Left renal pelvis (tissue), 4 donors: ENCODE results near the gene BHLHA15. TPM values are rescaled to one million over a fixed set of nuclear protein-coding genes. Genes with fewer than 3 reads are reported as not detected.
"Not testable (repeated sequence)": the region's sequence is repeated elsewhere in the genome, so short reads cannot be mapped to it uniquely, and the experiment has no call there.

ENCODE experiments used
- DNase-seq, 4 donors: peaks; one replicate each; pipeline ENCODE4 v3.0.0-alpha.2; 2013; ENCODE audit warnings: low read depth in 4 of 4, low spot score in 3 of 4
- polyA plus RNA-seq, 4 donors: library from polyadenylated mRNA; unstranded; fragments of 120-200 nt; gene quantifications; one replicate each; pipeline ENCODE4 v1.2.1, GENCODE V29; 2013; ENCODE audit not compliant: insufficient read length in 4 of 4

Gene BHLHA15
- polyA plus RNA-seq, 4 donors = 0.18 TPM; not detected in 3

DNA sequence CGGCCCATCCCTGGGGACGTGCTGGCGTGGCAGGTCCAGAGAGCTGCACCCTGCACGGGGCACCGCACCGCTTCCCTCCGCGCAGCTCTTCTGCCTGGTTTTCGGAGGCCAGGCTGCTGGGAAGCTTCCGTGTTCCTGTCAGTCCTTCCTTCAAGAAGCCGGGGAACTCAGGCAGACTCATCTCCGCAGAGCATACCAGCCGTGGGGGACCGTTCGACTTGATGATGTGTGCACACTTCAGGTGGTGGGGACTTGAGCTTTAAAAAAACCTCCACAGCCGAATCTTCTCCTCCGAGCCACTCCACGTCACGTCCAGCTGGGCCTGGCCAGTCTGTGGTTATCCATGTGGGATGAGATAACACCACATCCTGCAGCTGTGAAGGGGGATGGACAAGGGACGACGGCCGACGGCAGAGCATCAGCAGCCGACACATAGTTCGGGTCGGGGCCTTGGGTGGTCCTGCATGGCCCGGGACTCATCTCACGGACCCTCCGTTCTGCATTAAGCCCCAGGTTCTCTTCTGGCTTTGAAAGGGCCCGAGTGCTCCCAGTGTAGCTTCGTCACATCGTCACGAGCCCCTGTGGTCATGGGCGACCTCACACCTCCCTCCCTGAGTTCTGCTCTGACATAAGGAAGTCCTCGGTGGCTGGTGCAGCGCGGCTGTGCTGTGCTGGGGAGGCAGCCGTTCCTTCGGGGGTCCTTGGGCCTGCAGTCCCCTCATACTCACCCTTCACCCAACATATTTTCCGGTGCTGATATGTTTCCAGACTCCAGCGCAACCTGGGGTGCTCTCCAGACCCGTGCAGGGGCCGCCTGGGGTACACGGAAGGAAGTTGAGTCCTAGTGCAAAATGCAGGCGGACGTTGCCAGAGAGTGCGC lies 4.5 kb upstream of the BHLHA15 start:
- DNase-seq = no peak

DNA sequence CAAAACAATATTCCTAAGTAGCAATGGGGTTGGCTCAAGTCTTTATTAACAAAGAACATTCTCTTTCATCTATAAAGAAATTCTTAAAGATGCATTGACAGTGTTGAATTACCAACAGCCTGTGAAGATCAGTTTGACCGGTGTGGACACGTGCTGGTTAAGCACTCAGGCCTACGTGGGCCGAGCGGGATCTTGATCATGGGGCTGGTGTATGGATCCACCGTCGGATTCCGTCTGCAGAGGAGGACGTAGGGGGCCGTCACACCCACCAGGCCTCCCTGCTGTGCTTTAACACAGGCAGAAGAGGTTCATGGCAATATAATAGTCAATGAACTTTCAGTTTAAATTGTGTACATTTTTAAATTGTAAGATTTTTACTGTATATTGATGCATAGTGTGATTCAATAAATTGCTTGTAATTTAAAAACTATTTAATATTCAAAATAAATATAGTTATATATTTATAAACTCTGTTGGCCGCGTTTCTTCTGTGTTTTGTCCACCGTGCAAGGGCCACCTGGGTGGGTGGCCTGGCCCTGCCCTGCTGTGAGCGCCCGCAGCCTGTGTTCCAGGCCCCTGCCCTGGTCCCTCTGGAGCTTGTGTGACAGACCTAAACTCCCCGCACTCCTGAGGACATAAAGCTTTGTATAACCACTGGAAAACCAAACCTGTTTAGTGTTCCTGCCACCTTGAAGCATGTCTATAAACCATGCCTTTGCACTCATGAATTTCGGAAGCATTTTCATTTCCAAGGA lies 1.9 kb upstream of the BHLHA15 start:
- no peak for DNase-seq

- no peak for DNase-seq
These were observed 572 bp upstream of the BHLHA15 start for GRCh38 chr7:98210513-98211220.

- DNase-seq = no peak
These were observed 665 bp downstream of the BHLHA15 start for GRCh38 chr7:98211676-98212531.

DNA sequence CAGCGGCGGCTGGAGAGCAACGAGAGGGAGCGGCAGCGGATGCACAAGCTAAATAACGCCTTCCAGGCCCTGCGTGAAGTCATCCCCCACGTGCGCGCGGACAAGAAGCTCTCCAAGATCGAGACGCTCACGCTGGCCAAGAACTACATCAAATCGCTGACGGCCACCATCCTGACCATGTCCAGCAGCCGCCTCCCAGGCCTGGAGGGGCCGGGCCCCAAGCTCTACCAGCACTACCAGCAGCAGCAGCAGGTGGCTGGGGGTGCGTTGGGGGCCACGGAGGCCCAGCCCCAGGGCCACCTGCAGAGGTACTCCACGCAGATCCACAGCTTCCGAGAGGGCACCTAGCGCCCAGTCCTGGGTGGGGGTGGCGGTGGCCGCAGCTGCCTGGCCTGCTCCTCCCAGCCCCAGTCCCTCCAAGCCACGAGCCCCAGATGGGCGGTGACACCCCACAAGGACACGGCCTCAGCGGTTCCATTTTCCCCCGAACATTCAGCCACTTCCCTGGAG lies 1.3 kb downstream of the BHLHA15 start:
- no peak for DNase-seq

GRCh38 chr7:98213296-98213887 lies 2.2 kb downstream of the BHLHA15 start:
- no peak for DNase-seq

DNA sequence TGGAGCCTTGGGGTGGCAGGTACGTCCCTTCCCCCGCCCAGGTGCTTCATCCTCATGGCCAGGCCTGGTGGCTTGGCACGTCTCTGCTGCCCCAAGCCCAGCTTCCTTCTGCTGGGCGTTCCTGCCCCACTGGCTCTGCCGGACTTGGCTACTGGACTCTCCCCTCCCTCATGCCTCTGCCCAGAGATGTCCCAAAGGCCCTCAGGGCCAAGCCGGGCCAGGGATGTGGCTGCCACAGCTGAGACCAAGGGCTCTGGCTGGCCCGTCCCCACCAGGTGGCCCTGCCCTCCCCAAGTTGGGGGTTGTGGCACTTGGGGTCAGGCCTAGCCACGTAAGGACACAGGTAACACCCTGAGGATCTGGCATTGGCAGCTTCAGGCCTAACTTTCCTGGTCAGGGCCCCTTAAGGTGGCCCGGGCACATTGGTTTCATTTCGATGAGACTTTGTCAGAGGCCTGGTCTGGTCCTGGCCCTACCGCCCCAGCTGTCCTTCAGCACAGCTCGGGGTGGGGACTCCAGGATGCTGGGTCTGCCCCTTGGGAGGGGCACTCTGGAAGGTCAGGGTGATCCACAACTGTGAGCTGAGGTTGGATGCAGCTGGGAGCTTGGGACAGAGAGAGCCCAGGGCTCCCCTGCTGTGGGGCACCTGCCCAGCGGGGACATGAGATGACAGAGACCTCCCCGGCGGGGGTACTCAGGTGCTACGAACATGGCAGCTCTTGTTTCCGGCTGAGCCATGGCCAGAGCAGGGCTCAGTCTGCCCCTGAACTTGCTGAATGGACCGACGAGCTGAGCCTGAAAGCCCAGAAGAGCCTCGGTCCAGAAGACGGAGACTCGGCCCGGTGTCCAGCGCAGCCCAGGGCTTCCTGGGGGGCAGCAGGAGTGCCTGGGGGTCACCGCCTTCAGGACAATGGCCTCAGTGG lies 2.9 kb downstream of the BHLHA15 start:
- DNase-seq = no peak

- DNase-seq = no peak
These were observed 3.6 kb downstream of the BHLHA15 start for GRCh38 chr7:98214811-98215321.

DNA sequence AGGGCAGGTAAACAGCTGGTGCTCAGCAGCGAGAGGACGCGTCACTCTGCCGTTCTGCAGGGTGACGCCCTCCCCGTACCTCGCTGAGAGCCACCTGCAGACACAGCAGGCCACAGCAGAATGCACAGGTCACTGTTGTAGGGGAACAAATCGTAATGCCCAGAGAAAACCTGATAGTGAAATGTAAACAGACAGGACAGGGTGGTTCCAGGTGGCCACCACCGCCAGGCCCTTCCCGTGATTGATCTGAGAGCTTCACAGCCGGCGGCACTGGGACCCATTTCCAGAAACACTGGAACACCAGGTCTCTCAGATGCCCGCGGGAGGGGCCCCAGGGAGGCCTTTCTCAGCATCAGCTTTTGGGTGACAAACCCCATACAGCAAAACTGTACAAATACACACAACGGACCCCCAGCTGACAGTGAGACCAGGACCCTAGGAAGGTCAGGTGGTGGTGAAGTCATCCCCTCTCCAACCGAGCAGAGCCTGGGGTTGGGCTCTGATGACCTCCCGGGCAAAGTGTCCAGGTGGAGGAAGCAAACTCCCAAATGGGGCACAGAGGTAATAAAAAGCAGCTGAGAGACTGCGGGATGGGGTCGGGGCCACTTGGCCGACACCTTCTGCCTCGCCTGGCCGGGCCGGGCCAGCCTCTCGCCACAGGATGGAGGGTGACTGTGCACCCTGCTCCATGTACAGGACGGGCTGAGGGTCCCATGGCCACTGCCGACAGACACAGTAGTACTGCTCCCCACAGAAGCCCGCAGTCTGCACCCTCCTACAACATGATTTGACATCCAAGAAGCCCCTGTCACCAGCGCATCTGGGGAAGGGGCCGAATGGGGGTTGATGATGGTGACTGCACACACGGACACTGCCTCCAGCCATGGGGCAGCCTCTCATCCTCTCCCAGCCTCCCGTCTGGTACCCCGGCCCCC lies 4.6 kb downstream of the BHLHA15 start:
- DNase-seq = no peak

- DNase-seq = no peak
These were observed 5.8 kb downstream of the BHLHA15 start for GRCh38 chr7:98216941-98217622.

DNA sequence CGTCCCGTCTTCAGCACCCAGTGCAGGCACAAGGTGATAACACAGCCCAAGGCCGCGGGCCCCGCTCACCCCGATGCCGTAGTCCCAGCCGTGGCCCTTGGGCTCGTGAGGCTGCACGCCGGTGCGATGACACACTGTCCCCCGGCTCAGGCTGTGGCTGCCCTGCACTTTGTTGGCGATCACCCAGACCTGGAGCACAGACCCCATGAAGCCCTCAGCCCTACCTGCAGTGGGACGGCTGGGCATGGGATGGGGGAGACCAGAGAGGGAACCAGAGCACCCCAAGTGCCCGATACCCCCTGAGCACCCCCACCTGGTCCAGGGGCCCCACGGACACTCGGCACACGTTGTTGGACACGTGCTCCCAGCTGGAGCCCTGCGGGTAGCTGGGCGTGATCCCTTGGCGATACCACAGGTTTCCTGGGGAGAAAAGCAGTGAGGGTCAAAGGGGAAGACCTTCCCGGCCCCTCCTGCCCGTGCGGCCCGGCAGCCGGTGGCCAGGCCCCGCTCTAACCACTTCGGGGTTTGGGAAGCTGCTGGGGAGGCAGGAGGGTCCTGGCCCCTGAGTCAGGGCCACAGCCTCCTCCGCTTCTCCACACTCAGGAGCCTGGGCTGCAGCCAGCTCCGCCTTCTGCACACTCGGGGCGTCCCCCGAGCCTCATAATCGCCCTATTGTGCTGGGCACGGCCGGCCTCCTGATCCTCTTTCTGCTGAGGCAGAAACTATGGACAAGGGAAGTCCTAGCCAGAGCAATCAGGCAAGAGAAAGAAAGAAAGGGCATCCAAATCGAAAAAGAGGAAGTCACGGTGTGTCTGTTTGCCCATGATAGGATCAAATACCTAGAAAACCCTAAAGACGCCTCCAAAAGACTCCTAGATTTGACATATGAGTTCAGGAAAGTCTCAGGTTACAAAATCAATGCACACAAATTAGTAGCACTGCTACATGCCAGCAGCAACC lies 6.7 kb downstream of the BHLHA15 start:
- no peak for DNase-seq

DNA sequence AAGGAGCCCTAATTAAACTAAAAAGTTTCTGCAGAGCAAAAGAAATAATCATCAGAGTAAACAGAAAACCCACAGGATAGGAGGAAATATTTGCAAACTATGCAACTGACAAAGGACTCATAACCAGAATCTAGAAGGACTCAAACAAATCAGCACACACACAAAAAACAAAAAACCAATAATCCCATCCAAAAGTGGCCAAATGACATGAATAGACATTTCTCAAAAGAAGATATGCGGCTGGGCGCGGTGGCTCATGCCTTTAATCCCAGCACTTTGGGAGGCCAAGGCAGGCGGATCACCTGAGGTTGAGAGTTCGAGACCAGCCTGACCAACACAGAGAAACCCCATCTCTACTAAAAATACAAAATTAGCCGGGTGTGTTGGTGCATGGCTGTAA lies 8.1 kb downstream of the BHLHA15 start:
- DNase-seq = not testable (repeated sequence)

DNA sequence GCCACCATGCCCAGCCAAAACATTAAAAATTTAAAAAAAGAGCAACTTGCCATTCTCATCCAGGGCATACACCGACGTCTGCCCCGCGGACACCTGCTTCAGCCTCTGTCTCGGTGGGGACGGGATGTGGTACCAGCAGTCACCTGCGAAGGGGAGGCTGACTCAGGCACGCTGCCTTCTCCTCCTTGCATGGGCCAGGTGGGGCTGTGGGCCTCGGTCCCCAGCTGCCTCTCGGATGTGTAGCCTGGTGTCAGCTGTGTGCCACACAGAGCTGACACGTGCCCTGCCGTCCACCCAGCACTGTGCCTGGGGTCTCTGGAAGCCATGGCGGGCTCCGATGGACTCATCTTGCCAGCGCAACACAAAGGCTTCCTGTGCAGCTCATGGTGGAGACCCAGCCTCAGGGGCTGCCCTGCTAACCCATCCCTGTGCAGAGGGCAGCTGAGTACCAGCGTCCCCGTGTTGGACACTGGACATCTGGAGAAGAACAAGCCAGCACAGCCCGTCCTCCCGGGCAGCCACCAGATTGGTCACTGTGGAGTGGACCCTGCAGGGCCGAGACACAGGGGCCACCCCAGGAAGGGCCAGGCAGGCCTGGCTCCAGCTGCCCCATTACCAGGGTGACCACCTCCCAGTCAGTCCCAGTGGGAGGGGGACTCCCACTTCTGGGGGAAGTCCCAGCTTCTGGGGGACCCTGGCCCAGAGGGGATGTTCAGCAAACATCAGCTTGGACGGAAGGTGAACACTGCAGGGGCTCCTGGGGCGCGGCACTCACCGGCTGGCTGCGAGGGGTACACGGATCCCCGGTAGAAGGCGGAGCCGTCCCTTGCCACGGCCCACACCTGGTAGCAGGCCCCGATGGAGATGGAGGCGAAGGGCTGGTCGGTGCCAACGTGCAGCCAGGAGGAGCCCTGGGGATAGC lies 10.6 kb downstream of the BHLHA15 start:
- DNase-seq = no peak

- DNase-seq = no peak
These were observed 11.4 kb downstream of the BHLHA15 start for GRCh38 chr7:98222533-98223195.
